CD4-positive, alpha-beta T cell treated with Interleukin-17A for 1 hour (primary cell): ENCODE measurements around the gene SGPP1.
"Not testable (repeated sequence)": the region's sequence is repeated elsewhere in the genome, so short reads cannot be mapped to it uniquely, and the experiment has no call there.

Source experiments
- DNase-seq: peaks from one replicate; pipeline ENCODE4 v3.0.0-alpha.2; 2020

The SGPP1 gene

GRCh38 chr14:63672417-63673180, 55.3 kb downstream of the SGPP1 start:
- DNase-seq, result no peak

- no peak for DNase-seq
Measured at GRCh38 chr14:63671987-63672386, 55.9 kb downstream of the SGPP1 start.

DNA sequence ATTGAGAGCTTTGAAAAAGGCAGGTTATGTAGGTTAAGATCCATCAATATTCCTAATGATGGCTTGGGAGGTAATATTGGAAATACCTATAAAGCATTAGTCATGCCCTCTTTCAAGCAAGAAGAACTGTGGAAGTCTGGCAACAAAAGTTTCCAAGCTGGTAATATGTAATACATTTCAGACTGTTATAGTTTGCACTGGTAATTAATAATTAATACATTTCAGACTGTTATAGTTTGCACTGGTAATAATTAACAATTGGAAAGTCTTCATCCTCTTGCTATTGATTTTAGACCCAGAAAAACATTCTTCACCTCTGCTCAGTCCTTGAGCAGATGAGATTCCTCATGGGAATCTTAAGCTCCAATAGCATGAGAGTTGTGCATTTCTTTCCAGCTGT, 57.2 kb downstream of the SGPP1 start:
- no peak for DNase-seq

DNA sequence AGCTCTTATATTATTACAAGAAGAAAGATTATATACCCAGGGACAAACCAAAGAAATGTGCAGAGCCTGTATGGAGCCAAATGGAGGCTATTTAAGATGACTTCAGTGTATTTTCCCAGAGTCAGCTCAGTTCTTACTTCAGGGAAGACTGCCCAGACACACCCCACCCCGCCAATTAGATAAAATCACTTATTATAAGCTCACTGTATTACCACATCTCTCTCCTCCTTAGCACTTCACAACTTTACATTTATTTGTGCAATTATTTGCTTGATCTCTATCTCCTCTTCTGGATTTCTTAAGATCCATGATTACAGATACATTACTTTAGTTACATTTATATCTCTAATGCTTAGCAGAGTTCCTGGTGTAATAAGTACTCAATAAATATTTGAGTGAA, 61.5 kb downstream of the SGPP1 start:
- no peak for DNase-seq

GRCh38 chr14:63663428-63664341, 64.2 kb downstream of the SGPP1 start:
- DNase-seq, result no peak

GRCh38 chr14:63662776-63663175, 65.1 kb downstream of the SGPP1 start:
- DNase-seq, result no peak

DNA sequence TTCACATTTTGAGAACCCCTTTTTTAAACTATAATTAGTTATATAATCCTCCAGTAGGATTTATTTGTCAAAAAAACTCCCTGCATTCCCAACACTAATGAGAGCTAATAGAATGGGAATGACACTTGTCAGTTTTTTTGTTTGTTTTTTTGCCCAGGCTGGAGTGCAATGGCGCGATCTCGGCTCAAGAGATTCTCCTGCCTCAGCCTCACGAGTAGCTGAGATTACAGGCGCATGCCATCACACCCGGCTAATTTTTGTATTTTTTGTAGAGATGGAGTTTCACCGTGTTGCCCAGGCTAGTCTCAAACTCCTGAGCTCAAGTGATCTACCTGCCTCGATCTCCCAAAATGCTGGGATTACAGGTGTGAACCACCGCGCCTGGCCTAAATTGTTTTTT, 66.0 kb downstream of the SGPP1 start:
- DNase-seq, result not testable (repeated sequence)

DNA sequence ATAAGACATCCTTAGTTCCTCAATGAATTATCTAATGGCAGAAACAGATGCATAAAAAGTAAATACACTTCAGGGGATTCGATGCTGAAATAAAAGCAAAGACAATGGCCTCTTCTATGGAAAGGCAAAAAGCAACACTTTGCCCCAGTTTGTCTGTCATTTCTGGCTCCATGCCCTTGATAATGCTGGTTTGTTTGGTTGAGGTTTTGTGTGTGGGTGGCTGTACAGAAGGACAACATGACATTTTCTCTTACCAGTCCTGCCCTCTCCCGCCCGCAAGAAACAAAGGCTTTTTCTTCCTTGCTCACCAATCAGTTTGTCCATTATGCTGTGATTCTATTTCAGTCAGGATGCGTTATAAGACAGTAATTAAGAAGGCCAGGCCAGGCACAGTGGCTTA, 68.1 kb downstream of the SGPP1 start:
- no peak for DNase-seq

- no peak for DNase-seq
Measured at GRCh38 chr14:63656194-63656593, 71.7 kb downstream of the SGPP1 start.

- DNase-seq, result no peak
Measured at GRCh38 chr14:63654936-63655335, 72.9 kb downstream of the SGPP1 start.

DNA sequence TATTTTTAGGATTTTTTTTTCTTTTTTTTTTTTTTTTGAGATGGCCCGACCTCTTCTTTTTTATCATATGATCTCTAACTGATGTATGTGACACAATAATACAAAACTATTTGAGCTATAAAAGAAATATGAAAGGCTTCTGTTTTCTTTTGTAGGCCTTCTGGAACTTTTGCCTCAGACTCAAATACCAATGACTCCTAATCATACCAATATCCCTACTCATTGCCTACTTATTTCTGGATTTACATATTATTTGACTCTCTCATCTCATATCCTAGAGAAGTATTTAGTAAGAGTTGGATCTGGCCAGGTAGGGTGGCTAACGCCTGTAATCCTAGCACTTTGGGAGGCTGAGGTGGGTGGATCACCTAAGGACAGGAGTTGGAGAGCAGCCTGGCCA, 73.5 kb downstream of the SGPP1 start:
- no peak for DNase-seq

- DNase-seq, result no peak
Measured at GRCh38 chr14:63652406-63652805, 75.5 kb downstream of the SGPP1 start.

GRCh38 chr14:63650256-63650952, 77.5 kb downstream of the SGPP1 start:
- peak; percentile 79 for DNase-seq

GRCh38 chr14:63647696-63648410, 80.0 kb downstream of the SGPP1 start:
- DNase-seq, result no peak

- DNase-seq, result no peak
Measured at GRCh38 chr14:63644741-63645140, 83.1 kb downstream of the SGPP1 start.

GRCh38 chr14:63642656-63643382, 85.0 kb downstream of the SGPP1 start:
- no peak for DNase-seq

DNA sequence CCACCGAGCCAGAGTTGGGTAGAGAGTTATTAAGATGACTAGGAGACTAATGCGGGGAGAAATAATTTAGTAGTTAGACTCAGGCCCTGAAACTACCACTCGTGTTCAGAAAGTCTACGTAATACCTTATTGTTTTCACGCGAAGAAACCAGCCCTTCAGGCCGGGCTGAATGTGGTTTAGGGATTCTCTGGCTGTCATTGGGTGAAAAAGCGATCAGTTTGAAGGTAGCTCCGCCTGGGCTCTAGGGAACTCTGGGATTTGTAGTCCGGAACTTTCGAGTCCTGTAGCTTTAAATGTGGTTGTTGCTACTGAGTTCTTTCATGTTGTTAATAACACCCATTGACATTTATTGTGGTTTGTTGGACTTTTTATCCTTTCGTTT, 85.6 kb downstream of the SGPP1 start:
- peak; percentile 96 for DNase-seq

DNA sequence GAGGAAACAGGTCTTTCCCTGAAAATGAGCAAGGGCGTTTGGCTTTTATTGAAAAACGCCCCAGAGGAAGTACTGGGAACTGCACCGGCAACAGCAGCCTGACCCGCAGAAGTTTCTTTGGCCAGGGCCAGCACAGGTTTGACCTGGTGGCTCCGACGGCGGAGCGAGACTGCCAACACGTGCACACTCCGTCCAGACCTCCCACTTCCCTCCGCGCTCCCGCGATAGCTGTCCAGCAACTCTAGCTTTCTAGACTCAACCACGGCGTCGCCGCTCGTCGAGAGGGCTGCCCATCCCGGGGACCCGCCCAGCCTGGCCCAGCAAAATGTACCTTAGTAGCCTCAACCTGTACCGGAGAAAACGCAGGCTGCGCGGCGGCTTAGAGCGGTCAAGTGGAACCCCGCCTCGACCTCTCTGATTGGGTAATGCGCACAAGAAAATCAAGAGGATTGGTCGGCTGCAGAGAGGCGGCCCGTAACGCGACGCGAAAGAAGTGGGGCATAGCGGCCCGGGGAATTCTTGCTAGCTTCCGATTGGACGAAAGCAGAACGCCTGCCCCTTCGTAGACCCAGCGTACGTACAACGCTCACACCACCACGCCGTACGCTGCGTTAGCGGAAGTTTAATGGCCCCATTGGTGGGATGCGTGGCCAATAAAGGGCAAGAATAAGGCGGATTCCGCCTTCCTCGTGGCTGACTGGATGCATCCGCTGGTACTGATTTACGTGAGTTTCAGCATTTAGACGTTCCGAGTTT, 86.2 kb downstream of the SGPP1 start, which contains the start of gene WDR89:
Gene WDR89, minus strand, starts transcription at position 399 of the 756 bp plus-strand sequence. CDS start 41,929 bp downstream, outside the sequence.
- DNase-seq, result peak; percentile 99

GRCh38 chr14:63638493-63638892, 89.4 kb downstream of the SGPP1 start:
- DNase-seq, result no peak

DNA sequence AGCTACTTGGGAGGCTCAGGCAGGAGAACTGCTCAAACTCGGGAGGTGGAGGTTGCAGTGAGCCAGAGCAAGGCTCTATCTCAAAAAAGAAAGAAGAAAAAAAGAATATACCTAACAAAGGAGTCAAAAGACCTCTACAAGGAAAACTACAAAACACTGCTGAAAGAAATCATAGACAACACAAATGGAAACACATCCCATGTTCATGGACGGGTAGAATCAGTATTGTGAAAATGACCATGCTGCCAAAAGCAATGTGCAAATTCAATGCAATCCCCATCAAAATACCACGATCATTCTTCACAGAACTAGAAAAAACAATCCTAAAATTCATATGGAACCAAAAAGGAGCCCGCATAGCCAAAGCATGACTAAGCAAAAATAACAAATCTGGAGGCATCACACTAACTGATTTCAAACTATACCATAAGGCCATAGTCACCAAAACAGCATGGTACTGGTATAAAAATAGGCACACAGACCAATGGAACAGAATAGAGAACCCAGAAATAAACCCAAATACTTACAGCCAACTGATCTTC, 91.7 kb downstream of the SGPP1 start:
- not testable (repeated sequence) for DNase-seq
